Measurements from ENCODE around the gene NMNAT2. TPM values are rescaled to one million over a fixed set of nuclear protein-coding genes. Genes with fewer than 3 reads are reported as not detected.

NMNAT2 gene
- total and polyA plus RNA-seq, 10 of the 15 experiments (the other 5 are each of a cell fraction or from before 2014, with no cell fraction given), result 0.02 to 2.0 (median 0.60) TPM

DNA sequence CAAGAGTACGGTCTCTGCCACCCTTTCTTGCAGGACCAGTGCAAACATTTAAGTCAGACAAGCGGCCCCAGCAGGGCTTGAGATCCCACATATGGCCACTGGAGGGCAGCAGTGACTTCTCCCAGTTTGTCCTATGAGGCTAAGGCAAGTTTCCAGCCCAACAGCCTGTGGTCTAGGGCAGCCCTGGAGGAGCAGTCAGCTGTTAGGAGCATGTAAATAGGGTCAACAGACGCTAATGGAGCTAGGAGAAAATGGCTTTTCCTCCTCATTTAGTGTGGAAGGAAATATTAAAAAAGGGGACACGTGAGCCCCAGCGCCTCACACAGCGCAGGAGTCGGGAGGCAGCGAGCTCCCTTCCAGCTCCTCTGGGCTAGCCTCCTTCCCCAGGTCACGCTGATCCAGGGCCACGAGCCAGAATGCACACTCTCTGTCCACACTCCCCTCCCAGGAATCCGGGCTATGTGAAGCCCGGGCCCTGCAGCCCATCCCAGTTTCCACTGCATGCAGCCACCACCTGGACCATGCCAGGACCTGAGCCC is 136.6 kb downstream of the NMNAT2 start:
- SMC1A ChIA-PET (ENCODE audit: uncharacterized antibody, unreplicated experiment), result interaction anchor here (0.8 to 7.0 kb wide), 15 partner anchors 9 to 403 kb away, joined by 3 to 152 read pairs (median 4); partner anchors contain the start of gene APOBEC4
- in situ Hi-C loops (cut with MboI), result loop anchor here (10.0 kb wide), 1 partner anchor 263 kb away; no protein-coding TSS in a partner anchor
- H3K9ac ChIP-seq (ENCODE audit: control insufficient read depth, insufficient read depth, low read length), result no peak overlapping the region
- CTCF ChIA-PET, result interaction anchor here (0.5 to 9.3 kb wide), 32 partner anchors 9 to 1066 kb away, joined by 3 to 146 read pairs (median 4); no protein-coding TSS in a partner anchor
- no peaks in the 10 kb centered on the region for H3K36me3 ChIP-seq (ENCODE audit: control insufficient read depth in 2 of 2, insufficient read depth in 2 of 2, low read length in 1 of 2)
- H3K27ac ChIP-seq (ENCODE audit: control insufficient read depth, insufficient read depth), result no peak overlapping the region
- peak; percentile 54 for DNase-seq (ENCODE audit: low read depth, low spot score)
- POLR2A ChIA-PET, result interaction anchor here (0.8 to 1.8 kb wide), 3 partner anchors 25 to 345 kb away, joined by 3 to 8 read pairs (median 5); no protein-coding TSS in a partner anchor
- 37% methylated on average over 12 of the region's 12 CpGs for WGBS (ENCODE audit: insufficient coverage, insufficient replicate concordance, low lambda C conversion rate, missing lambda C conversion rate)
- intact Hi-C loops (cut with micrococcal nuclease; ENCODE audit: unreplicated experiment), result loop anchor here (1.0 to 5.0 kb wide), 5 partner anchors 37 to 406 kb away; partner anchors contain the start of gene SMG7
- peak; percentile 96 for FAIRE-seq
- no peak overlapping the region for H3K4me3 ChIP-seq
- ATAC-seq, result peak; percentile 91
- H2AFZ ChIP-seq (ENCODE audit: control insufficient read depth, low read depth, low read length), result no peak overlapping the region
- H3K79me2 ChIP-seq (ENCODE audit: control insufficient read depth, insufficient read depth, low read length), result no peaks in the 10 kb centered on the region
- RAD21 ChIA-PET (ENCODE audit: unreplicated experiment), result interaction anchor here (0.8 to 7.3 kb wide), 17 partner anchors 19 to 403 kb away, joined by 3 to 114 read pairs (median 4); no protein-coding TSS in a partner anchor
- H3K4me2 ChIP-seq (ENCODE audit: control insufficient read depth, insufficient read depth), result no peak overlapping the region
- H3K9me3 ChIP-seq (replicated peaks; ENCODE audit: control insufficient read depth, insufficient read depth, low read length), result no peaks in the 10 kb centered on the region
- no peaks in the 10 kb centered on the region for H3K27me3 ChIP-seq (replicated peaks in 1 of 2; ENCODE audit: control insufficient read depth in 2 of 2, insufficient read depth in 2 of 2, low read length in 1 of 2)
- no peaks in the 10 kb centered on the region for H4K20me1 ChIP-seq (ENCODE audit: control insufficient read depth, insufficient read depth)
- BruUV-seq (replicated peaks), result no TSS peak
- peaks cover 3% of the 10 kb centered on the region; the same call in 1 of the 2 replicates for H3K4me1 ChIP-seq (ENCODE audit: control insufficient read depth, insufficient read depth, low read length)
- TF ChIP-seq RBBP5 (conservative IDR thresholded peaks at IDR 0.05) (no peak), JUND (IDR thresholded peaks at IDR 0.05; ENCODE audit: low read depth, low read length) (no peak), KAT2A (conservative IDR thresholded peaks at IDR 0.05; ENCODE audit: control insufficient read depth, low read depth, low read length) (no peak), SRF (IDR thresholded peaks at IDR 0.05; ENCODE audit: low read depth in 2 of 2, low read length in 2 of 2) (no peak), PML (IDR thresholded peaks at IDR 0.05; ENCODE audit: low read length) (no peak), RAD51 (IDR thresholded peaks at IDR 0.05) (no peak), POLR2AphosphoS2 (IDR thresholded peaks at IDR 0.05; ENCODE audit: low read depth, low read length) (no peak), NFYB (IDR thresholded peaks at IDR 0.05; ENCODE audit: insufficient read depth, low read depth, low read length) (no peak), ASH2L (IDR thresholded peaks at IDR 0.05; ENCODE audit: borderline replicate concordance, low read depth) (no peak), YY1 (IDR thresholded peaks at IDR 0.05; ENCODE audit: low read depth, low read length) (peak; percentile 60; the same call in 1 of the 2 replicates), ZNF384 (IDR thresholded peaks at IDR 0.05; ENCODE audit: borderline replicate concordance, low read depth, low read length) (no peak), RUNX3 (IDR thresholded peaks at IDR 0.05; ENCODE audit: low read length) (peak; percentile 68), POU2F2 (IDR thresholded peaks at IDR 0.05; ENCODE audit: borderline replicate concordance, low read depth, low read length) (no peak), JUNB (IDR thresholded peaks at IDR 0.05) (no peak), WRNIP1 (IDR thresholded peaks at IDR 0.05; ENCODE audit: borderline replicate concordance, low read depth, low read length) (no peak)
- TF ChIP-seq, protein P1, sequence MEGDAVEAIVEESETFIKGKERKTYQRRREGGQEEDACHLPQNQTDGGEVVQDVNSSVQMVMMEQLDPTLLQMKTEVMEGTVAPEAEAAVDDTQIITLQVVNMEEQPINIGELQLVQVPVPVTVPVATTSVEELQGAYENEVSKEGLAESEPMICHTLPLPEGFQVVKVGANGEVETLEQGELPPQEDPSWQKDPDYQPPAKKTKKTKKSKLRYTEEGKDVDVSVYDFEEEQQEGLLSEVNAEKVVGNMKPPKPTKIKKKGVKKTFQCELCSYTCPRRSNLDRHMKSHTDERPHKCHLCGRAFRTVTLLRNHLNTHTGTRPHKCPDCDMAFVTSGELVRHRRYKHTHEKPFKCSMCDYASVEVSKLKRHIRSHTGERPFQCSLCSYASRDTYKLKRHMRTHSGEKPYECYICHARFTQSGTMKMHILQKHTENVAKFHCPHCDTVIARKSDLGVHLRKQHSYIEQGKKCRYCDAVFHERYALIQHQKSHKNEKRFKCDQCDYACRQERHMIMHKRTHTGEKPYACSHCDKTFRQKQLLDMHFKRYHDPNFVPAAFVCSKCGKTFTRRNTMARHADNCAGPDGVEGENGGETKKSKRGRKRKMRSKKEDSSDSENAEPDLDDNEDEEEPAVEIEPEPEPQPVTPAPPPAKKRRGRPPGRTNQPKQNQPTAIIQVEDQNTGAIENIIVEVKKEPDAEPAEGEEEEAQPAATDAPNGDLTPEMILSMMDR (IDR thresholded peaks at IDR 0.05 in 2 of 3, conservative IDR thresholded peaks at IDR 0.05 in 1 of 3; ENCODE audit: control insufficient read depth in 2 of 3, extremely low read depth in 1 of 3, insufficient read depth in 1 of 3, low read depth in 3 of 3, low read length in 3 of 3), result peak; percentile 85 to 93 (median 88)
- TF ChIP-seq, protein P2, sequence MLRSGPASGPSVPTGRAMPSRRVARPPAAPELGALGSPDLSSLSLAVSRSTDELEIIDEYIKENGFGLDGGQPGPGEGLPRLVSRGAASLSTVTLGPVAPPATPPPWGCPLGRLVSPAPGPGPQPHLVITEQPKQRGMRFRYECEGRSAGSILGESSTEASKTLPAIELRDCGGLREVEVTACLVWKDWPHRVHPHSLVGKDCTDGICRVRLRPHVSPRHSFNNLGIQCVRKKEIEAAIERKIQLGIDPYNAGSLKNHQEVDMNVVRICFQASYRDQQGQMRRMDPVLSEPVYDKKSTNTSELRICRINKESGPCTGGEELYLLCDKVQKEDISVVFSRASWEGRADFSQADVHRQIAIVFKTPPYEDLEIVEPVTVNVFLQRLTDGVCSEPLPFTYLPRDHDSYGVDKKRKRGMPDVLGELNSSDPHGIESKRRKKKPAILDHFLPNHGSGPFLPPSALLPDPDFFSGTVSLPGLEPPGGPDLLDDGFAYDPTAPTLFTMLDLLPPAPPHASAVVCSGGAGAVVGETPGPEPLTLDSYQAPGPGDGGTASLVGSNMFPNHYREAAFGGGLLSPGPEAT (IDR thresholded peaks at IDR 0.05; ENCODE audit: low read depth), result no peak
- TF ChIP-seq, protein P3, sequence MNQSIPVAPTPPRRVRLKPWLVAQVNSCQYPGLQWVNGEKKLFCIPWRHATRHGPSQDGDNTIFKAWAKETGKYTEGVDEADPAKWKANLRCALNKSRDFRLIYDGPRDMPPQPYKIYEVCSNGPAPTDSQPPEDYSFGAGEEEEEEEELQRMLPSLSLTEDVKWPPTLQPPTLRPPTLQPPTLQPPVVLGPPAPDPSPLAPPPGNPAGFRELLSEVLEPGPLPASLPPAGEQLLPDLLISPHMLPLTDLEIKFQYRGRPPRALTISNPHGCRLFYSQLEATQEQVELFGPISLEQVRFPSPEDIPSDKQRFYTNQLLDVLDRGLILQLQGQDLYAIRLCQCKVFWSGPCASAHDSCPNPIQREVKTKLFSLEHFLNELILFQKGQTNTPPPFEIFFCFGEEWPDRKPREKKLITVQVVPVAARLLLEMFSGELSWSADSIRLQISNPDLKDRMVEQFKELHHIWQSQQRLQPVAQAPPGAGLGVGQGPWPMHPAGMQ (IDR thresholded peaks at IDR 0.05; ENCODE audit: borderline replicate concordance), result no peak

All from GM12878 (cell line).